PC-3 (cell line): ENCODE results near the gene FAM98C. TPM values are rescaled to one million over a fixed set of nuclear protein-coding genes. Genes with fewer than 3 reads are reported as not detected.

Experiments used
- ATAC-seq: fragments of 200-7000 bp; cut with Tn5 transposase; 2 replicates; pipeline ENCODE4 v1.9.1; 2020; ENCODE audit warnings: mild to moderate bottlenecking, moderate library complexity
- BruUV-seq: library from RNA; stranded (reverse); fragments of 400-500 nt; replicated peaks from 2 replicates; lab custom pipeline; 2021; lab: Mats Ljungman, UMichigan
- CTCF ChIA-PET: fragments of 300-600 bp; sonication (Branson Sonifier 250); formaldehyde crosslinking; loops from one replicate; lab custom pipeline; 2022; ENCODE audit warnings: antibody characterized with exemption; lab: Charles Lee
- POLR2A ChIA-PET: fragments of 300-600 bp; sonication (Branson Sonifier 250); formaldehyde crosslinking; loops from one replicate; lab custom pipeline; 2022; ENCODE audit warnings: antibody characterized with exemption; ENCODE audit not compliant: unreplicated experiment; lab: Charles Lee
- DNase-seq: peaks from one replicate; pipeline ENCODE4 v3.0.0-alpha.2; 2015
- H2AFZ ChIP-seq: fragments of 300-600 bp; sonication (generic); 2 replicates; pipeline ENCODE4 v1.6.0; 2016; ENCODE audit warnings: antibody characterized with exemption, low read length
- H3F3A ChIP-seq: fragments of 300-600 bp; sonication (generic); one replicate; pipeline ENCODE4 v1.6.0; 2017; ENCODE audit warnings: antibody characterized with exemption, low read length, control low read depth, mild to moderate bottlenecking; ENCODE audit not compliant: unreplicated experiment
- H3K27ac ChIP-seq: fragments of 300-600 bp; sonication (generic); 2 replicates; pipeline ENCODE4 v1.5.1; 2016; ENCODE audit warnings: mild to moderate bottlenecking, low read length
- H3K27me3 ChIP-seq: fragments of 300-600 bp; sonication (generic); 2 replicates; pipeline ENCODE4 v1.6.1; 2016; ENCODE audit warnings: low read length, mixed read lengths
- H3K36me3 ChIP-seq: fragments of 300-600 bp; sonication (generic); 2 replicates; pipeline ENCODE4 v1.6.1; 2016; ENCODE audit warnings: low read depth, mixed run types, low read length, mixed read lengths
- H3K4me1 ChIP-seq: fragments of 300-600 bp; sonication (generic); 2 replicates; pipeline ENCODE4 v1.5.1; 2016; ENCODE audit warnings: low read length; ENCODE audit not compliant: insufficient read depth
- H3K4me2 ChIP-seq: fragments of 300-600 bp; sonication (generic); 2 replicates; pipeline ENCODE4 v1.6.0; 2016; ENCODE audit warnings: low read length
- H3K4me3 ChIP-seq: fragments of 300-600 bp; sonication (generic); 2 replicates; pipeline ENCODE4 v1.5.1; 2016; ENCODE audit warnings: mild to moderate bottlenecking, low read length, mixed read lengths
- H3K79me2 ChIP-seq: fragments of 300-600 bp; sonication (generic); 2 replicates; pipeline ENCODE4 v1.6.1; 2017; ENCODE audit warnings: low read length, mixed read lengths
- H3K9ac ChIP-seq: fragments of 300-600 bp; sonication (generic); 2 replicates; pipeline ENCODE4 v1.6.0; 2016; ENCODE audit warnings: mild to moderate bottlenecking, low read length
- H3K9me2 ChIP-seq: fragments of 300-600 bp; sonication (generic); replicated peaks from 2 replicates; pipeline ENCODE4 v1.6.1; 2016; ENCODE audit warnings: mixed run types, low read length, mixed read lengths
- H3K9me3 ChIP-seq: fragments of 300-600 bp; sonication (generic); 2 replicates; pipeline ENCODE4 v1.6.1; 2016; ENCODE audit warnings: low read length, mixed read lengths
- H4K20me1 ChIP-seq: fragments of 300-600 bp; sonication (generic); 2 replicates; pipeline ENCODE4 v1.6.1; 2016; ENCODE audit warnings: low read length, mixed read lengths
- EZH2 ChIP-seq: fragments of 300-600 bp; sonication (generic); IDR thresholded peaks from one replicate; pipeline ENCODE4 v1.6.1; 2017; ENCODE audit warnings: antibody characterized with exemption, mild to moderate bottlenecking, low read length; ENCODE audit not compliant: unreplicated experiment
- EZH2phosphoT487 ChIP-seq: fragments of 300-600 bp; sonication (generic); IDR thresholded peaks from 2 replicates; pipeline ENCODE4 v1.6.1; 2018; ENCODE audit warnings: mild to moderate bottlenecking, antibody characterized with exemption, low read length, borderline replicate concordance
- intact Hi-C: fragments of 100-400 bp; cut with micrococcal nuclease; formaldehyde crosslinking; loops from 2 replicates; pipeline ENCODE4 v1.9.0; 2023
- total RNA-seq: library from RNA; depleted of rRNA; stranded (reverse); fragments of >200 nt; gene quantifications from 2 replicates; pipeline ENCODE4 v1.2.3, GENCODE V29; 2014
- TF ChIP-seq, protein P1 (sequence below): fragments of 300-600 bp; sonication (generic); conservative IDR thresholded peaks from 2 replicates; pipeline ENCODE4 v1.5.1; 2017; ENCODE audit warnings: antibody characterized with exemption, low read depth, mild to moderate bottlenecking, low read length

Gene FAM98C
- total RNA-seq, 1 experiment from 2014 or later: 23.5 TPM

DNA sequence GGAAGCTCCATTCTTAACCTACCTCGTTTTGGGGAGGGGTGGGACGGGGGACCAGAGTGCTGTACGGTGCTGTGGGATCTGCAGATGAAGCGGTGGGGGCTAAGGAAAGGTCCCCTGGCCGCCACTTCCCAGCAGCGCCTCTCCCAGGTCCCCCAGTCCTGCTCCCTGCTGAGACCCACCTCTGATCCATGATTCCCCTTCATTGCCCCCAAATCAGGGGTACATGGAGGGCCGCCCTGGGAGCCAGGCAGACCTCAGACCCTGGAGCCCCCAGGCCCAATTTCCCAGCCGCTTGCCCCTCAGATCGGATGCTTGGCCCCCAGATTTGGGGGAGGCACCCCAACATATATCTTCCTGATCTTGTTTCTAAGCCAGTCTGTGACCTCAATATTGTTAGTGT, 3.8 kb upstream of the FAM98C start:
- Histone ChIP-seq H2AFZ (no peak overlapping the region), H3K9me2 (no peaks in the 10 kb centered on the region), H4K20me1 (no peaks in the 10 kb centered on the region), H3K27ac (no peak overlapping the region), H3K4me3 (no peak overlapping the region), H3K9me3 (no peaks in the 10 kb centered on the region), H3K36me3 (no peaks in the 10 kb centered on the region), H3K4me2 (no peak overlapping the region), H3K27me3 (no peaks in the 10 kb centered on the region), H3K79me2 (0 out of 2 replicates have a peak, but pooled peaks cover 2% of the 10 kb centered on the region), H3K9ac (no peak overlapping the region), H3F3A (no peaks in the 10 kb centered on the region), H3K4me1 (peaks cover 8% of the 10 kb centered on the region; the same call in 1 of the 2 replicates)
- intact Hi-C loops: no loop called here
- ATAC-seq (no peak), DNase-seq (no peak)
- TF ChIP-seq EZH2phosphoT487 (no peak), EZH2 (no peak)
- TF ChIP-seq, protein P1, sequence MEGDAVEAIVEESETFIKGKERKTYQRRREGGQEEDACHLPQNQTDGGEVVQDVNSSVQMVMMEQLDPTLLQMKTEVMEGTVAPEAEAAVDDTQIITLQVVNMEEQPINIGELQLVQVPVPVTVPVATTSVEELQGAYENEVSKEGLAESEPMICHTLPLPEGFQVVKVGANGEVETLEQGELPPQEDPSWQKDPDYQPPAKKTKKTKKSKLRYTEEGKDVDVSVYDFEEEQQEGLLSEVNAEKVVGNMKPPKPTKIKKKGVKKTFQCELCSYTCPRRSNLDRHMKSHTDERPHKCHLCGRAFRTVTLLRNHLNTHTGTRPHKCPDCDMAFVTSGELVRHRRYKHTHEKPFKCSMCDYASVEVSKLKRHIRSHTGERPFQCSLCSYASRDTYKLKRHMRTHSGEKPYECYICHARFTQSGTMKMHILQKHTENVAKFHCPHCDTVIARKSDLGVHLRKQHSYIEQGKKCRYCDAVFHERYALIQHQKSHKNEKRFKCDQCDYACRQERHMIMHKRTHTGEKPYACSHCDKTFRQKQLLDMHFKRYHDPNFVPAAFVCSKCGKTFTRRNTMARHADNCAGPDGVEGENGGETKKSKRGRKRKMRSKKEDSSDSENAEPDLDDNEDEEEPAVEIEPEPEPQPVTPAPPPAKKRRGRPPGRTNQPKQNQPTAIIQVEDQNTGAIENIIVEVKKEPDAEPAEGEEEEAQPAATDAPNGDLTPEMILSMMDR: no peak
- POLR2A ChIA-PET: no interaction called here
- BruUV-seq: no TSS peak
- CTCF ChIA-PET: no interaction called here

DNA sequence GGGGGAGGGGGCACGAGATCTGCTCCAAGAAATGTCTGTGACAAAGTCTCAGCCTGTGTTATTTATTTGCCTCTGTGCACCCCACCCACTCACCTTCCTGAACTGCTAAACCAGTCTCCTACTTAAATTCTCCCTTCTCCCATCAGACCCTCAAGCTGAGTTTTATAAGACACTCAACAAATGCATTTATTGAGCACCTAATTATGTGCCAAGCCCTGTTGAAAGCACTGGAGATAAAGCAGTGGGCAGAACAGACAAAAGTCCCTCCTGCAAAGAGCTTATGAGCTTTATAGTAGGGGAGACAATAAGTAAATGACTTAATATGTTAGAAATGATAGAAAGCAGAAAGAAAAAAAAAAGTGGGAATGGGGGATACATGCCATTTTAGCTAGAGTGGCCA, 3.4 kb upstream of the FAM98C start:
- H3K4me3 ChIP-seq: no peak overlapping the region
- intact Hi-C loops: no loop called here
- POLR2A ChIA-PET: no interaction called here
- H3K36me3 ChIP-seq: no peaks in the 10 kb centered on the region
- TF ChIP-seq EZH2phosphoT487 (no peak), EZH2 (no peak)
- TF ChIP-seq, protein P1: no peak
- H3K4me1 ChIP-seq: peaks cover 8% of the 10 kb centered on the region; the same call in 1 of the 2 replicates
- no peak overlapping the region for H3K9ac ChIP-seq
- no peaks in the 10 kb centered on the region for H3K9me2 ChIP-seq
- H3K27me3 ChIP-seq: no peaks in the 10 kb centered on the region
- H3K9me3 ChIP-seq: no peaks in the 10 kb centered on the region
- no peak overlapping the region for H3K4me2 ChIP-seq
- H3F3A ChIP-seq: no peaks in the 10 kb centered on the region
- H3K27ac ChIP-seq: no peak overlapping the region
- DNase-seq (no peak), ATAC-seq (no peak)
- no peaks in the 10 kb centered on the region for H4K20me1 ChIP-seq
- H2AFZ ChIP-seq: no peak overlapping the region
- CTCF ChIA-PET: no interaction called here
- H3K79me2 ChIP-seq: 0 out of 2 replicates have a peak, but pooled peaks cover 4% of the 10 kb centered on the region
- TSS peak; percentile 7 for BruUV-seq

DNA sequence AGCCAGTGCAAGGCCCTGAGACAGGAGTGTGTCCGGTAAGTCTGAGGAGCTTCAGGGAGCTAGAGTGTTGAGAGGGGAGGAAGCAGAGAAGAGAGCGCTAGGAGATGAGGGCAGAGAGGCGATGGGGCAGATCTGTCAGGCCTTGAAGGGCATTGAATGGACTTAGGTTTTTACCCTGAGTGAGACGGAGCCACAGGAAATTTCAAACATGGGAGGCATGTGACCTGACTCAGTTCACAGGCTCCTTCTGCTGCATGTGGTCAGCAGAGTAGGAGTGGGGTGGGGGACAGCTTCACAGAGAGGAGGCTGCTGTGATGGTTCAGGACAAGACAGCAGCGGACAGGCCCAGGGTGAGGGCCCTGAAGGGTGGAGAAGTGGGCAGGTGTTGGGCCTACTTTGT, 2.5 kb upstream of the FAM98C start:
- peaks cover 8% of the 10 kb centered on the region; the same call in 1 of the 2 replicates for H3K4me1 ChIP-seq
- H3K27ac ChIP-seq: no peak overlapping the region
- TF ChIP-seq, protein P1: no peak
- TF ChIP-seq EZH2phosphoT487 (no peak), EZH2 (no peak)
- no peaks in the 10 kb centered on the region for H4K20me1 ChIP-seq
- no peaks in the 10 kb centered on the region for H3K36me3 ChIP-seq
- BruUV-seq: no TSS peak
- no peak overlapping the region for H2AFZ ChIP-seq
- 0 out of 2 replicates have a peak, but pooled peaks cover 4% of the 10 kb centered on the region for H3K79me2 ChIP-seq
- H3K4me3 ChIP-seq: no peak overlapping the region
- intact Hi-C loops: loop anchor here (10.0 kb wide), 1 partner anchor 554 kb away; no protein-coding TSS in a partner anchor
- no peaks in the 10 kb centered on the region for H3K9me2 ChIP-seq
- no peaks in the 10 kb centered on the region for H3F3A ChIP-seq
- H3K27me3 ChIP-seq: no peaks in the 10 kb centered on the region
- no peak for ATAC-seq
- POLR2A ChIA-PET: no interaction called here
- CTCF ChIA-PET: no interaction called here
- no peak overlapping the region for H3K9ac ChIP-seq
- no peak overlapping the region for H3K4me2 ChIP-seq
- H3K9me3 ChIP-seq: no peaks in the 10 kb centered on the region
- no peak for DNase-seq
